HG03045 (cell line): Measurements from ENCODE around the gene LENEP.

ENCODE experiments used
- ATAC-seq: cut with Tn5 transposase; IDR thresholded peaks from one replicate; pipeline ENCODE4 v1.9.1; 2021; ENCODE audit warnings: mild to moderate bottlenecking, moderate library complexity; ENCODE audit not compliant: unreplicated experiment

Gene LENEP

DNA sequence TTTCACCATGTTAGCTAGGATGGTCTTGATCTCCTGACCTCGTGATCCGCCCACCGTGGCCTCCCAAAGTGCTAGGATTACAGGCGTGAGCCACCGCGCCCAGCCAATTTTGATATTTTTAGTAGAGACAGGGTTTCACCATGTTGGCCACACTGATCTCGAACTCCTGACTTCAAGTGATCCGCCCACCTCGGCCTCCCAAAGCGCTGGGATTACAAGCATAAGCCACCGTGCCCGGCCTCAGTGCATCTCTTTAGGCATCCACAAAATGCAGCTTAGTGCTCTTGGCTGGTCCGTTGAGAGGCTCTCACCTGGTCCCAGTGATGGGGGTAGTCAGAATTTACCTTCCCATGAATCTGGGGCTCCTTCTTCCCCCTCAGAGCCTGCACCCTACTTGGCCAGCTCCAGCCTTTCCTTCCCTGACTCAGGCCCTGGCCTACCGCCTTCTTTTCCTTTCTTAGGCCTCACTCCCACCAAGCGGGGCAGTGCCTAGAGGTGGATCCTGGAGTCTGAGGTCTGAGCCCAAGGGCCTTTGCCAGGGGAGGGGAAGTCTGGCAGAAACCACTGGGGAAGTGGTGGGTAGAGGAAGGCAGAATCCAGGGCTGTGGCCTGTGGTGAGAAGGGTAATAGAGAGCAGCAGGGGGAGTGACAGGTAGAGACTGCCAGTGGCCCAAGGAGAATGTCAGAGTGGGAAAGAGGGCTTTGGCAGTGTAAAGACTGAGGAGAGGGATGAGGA lies 3.7 kb downstream of the LENEP start:
- no peak for ATAC-seq

GRCh38 chr1:154998201-154998780 lies 4.9 kb downstream of the LENEP start:
- ATAC-seq, result no peak

- no peak for ATAC-seq
Measured at GRCh38 chr1:154998818-154999570, 5.6 kb downstream of the LENEP start.

DNA sequence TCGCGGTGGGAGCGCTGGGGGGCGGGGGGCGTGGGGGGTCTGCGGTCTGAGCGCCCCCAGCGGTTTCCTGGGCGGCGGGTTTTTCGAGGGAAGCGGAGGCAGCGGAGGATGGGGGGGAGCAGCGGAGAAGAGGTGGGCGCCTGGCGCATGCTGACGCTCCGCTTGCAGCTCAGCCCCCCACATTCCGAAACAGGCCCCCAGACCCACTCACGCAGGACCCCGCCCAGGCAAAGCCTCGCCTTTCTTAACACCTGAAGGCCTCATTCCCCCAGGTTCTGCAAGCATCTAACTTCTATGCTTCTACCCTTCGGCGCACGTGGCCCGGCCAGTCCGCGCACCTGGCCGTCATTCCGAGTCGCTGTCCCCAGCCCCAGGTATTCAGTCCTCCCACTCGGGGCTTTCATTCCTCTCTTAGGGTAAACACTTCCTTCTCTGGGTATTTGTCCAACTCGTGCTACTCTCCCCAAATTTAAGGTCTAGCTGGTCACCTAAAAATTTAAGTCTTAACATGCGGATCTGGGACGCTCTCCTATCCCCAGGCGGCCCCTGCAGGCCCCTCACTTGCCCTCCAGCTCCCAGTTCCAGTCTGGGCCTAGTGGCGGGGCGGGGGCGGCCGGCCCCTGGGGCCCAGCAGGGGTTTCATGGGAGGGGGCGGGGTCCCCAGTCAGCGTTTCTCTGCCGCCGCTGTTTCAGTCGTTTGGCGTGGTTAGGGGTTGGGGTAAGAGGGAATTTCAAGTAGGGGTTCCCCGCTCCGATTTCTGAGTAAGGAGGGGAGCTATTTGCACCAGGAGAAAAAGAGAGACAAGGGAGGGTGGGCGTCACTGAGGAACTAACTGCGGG lies 6.4 kb downstream of the LENEP start:
- no peak for ATAC-seq

DNA sequence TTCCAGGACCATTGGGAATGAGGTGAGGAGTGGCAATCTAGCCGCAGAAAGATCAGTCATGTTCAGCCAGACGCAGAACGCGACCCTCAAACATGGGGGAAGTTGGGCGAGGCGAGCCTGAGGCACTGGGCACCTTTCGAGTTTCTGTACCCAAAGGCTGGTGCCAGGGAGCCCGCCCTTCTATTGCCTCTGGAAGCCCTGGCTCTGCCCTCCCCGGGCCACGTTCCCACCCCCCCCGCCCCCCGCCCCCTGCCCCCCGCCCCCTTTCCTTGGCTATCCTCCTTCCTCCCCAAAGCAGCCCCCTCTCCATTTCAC lies 7.0 kb downstream of the LENEP start:
- ATAC-seq, result no peak

GRCh38 chr1:155000726-155001424 lies 7.5 kb downstream of the LENEP start:
- peak; percentile 43 for ATAC-seq

- ATAC-seq, result no peak
Measured at GRCh38 chr1:155001425-155001674, 8.0 kb downstream of the LENEP start.

- peak; percentile 51 for ATAC-seq
Measured at GRCh38 chr1:155001675-155002463, 8.5 kb downstream of the LENEP start.

GRCh38 chr1:155002464-155003226 lies 9.3 kb downstream of the LENEP start, which contains the start of gene ZBTB7B:
TSS of gene ZBTB7B (plus strand) at chr1:155002802. CDS start at chr1:155014661, 11,859 bp downstream.
- no peak for ATAC-seq

DNA sequence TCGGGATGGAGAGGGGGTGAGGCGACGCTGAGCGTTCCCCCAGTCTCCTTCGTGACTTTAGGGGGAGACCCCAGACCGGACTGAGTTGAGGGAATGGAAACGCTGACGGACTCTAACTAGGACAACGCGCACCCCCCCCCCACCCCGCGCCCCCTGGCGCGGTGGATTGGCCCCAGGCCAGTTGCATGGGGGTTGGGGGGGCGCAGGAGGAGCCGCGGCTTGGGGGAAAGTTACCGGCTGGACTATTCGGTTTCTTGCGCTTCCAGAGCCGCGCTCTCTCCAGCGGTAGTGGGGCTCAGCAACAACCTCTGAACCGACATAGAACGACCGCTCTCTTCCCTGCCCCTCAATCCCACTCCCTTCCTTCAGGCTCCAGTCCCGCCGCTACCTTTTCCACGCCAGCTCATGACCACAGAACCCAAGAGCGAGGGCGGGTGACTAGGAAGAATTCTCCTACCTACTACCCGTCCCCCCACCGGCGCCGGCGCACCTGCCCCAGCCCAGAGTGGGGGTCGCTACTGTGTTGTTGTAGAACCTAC lies 9.9 kb downstream of the LENEP start:
- ATAC-seq, result no peak

- no peak for ATAC-seq
Measured at GRCh38 chr1:155003766-155004351, 10.5 kb downstream of the LENEP start.

GRCh38 chr1:155004352-155005075 lies 11.1 kb downstream of the LENEP start:
- ATAC-seq, result no peak

- ATAC-seq, result no peak
Measured at GRCh38 chr1:155005076-155006011, 12.0 kb downstream of the LENEP start.

- ATAC-seq, result no peak
Measured at GRCh38 chr1:155006601-155007101, 13.3 kb downstream of the LENEP start.

DNA sequence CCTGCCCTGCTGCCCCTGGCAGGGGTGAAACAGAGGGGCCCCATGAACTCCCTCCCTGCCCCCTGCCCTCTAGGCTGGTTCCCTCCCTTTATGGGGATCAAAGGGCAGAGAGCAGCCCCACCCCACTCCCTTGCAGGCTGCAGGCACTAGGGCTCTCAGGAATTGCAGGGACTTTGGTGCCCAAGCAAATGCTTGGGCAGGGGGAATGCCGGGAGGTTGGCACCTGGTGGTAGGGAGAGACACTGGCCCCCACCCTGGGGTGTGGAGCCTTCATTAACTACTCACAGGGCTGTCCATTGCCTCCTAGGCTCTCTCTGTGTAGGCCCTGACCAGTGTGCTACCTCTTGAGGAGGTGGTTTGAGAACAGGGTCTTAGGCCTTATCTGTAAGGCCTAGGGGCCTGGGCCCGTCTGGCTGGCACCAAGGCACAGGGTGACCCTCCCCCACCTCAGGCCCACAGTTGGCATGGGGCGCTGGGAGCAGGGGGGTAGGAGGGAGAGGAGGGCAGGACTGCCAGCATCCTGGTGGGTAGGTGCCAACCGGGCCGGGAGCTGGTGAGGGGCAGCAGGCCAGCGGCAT lies 14.0 kb downstream of the LENEP start:
- no peak for ATAC-seq
